HG03159 (cell line): Measurements from ENCODE around the gene ST6GALNAC5.

Source experiments
- ATAC-seq: cut with Tn5 transposase; IDR thresholded peaks from one replicate; pipeline ENCODE4 v1.9.1; 2021; ENCODE audit warnings: mild to moderate bottlenecking, moderate library complexity; ENCODE audit not compliant: unreplicated experiment

The ST6GALNAC5 gene

GRCh38 chr1:76998582-76999223 lies 131.4 kb downstream of the ST6GALNAC5 start:
- ATAC-seq: no peak

DNA sequence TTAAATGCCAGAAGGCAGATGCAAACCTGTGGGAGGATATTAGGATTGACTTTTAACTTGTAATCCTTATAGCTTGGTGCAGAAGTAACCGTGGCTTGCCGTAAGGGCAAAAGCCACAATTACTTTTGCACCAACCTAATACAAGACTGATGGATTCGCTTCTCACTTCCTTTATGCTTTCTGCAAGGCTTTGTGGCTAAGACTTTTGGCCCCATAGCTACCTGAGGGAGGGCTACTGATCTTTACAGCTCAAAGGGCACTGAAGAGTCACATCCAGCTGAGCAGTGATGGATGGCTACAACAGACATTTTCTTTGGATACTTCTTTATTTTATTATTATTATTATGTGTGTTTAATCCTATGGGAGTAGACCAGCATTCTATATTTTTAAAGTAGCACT lies 140.4 kb downstream of the ST6GALNAC5 start:
- ATAC-seq: no peak

DNA sequence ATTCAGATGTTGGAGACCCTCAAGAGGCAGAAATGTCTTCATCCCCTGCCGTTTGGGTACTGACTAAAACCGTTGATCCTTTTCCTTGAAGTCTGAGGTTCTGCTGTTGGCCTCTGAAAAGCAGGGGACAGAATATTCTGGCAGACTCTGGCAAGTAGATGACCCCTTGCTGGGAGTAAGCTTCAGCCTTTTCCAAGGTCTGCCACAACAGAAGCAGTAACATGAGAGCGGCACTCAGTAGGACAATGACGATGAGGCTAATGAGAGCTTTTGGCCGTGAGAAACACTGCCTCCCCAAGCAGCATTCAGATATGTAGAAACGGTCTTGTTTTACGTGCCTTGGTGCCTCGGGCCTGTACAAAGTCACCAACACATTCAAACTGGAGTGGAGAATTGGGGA lies 143.7 kb downstream of the ST6GALNAC5 start:
- ATAC-seq: no peak

DNA sequence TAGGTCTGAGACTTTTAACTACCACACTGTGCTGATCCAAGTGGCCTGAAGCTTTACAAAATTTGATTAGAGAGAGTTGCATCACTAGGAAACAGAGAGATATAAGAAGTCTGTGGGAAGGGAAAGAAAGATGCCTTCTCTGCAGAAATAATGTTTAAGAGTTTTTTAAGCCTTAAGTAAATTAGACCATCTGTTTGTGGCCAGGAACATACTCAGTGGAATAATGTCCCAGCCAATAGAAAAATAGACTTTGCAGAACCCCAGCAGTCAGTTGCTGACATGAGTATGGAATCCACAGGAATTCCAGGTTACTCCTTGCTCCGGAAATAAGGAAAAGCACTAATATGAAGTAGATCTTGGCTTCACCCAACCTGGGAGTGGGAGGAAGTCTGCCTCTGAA lies 144.8 kb downstream of the ST6GALNAC5 start:
- ATAC-seq: no peak

GRCh38 chr1:77014073-77014788 lies 147.0 kb downstream of the ST6GALNAC5 start:
- no peak for ATAC-seq

DNA sequence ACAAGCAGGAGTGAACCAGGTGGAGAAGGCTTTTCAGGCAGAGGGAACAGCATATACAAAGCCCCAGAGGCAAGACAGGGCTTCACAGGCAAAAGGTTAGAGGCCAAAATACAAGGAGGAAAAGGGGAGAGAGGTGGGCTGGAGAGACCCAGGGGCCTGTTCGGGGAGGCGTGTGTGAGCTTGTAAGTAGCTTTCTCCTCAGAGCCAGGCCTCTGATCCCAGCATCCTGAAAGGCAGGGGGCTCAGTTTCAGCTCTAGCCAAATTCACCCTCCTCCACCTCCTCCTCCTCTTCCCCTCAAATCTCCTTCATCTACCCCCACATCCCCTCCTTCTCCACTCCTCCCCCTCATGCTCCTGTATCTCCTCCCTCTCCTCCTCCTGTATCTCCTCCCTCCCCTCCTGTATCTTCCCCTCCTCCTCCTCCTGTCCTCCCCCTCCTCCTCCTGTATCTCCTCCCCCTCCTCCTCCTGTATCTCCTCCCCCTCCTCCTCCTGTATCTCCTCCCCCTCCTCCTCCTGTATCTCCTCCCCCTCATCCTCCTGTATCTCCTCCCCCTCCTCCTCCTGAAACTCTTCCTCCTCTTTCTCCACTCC lies 148.6 kb downstream of the ST6GALNAC5 start:
- no peak for ATAC-seq

- ATAC-seq: no peak
Observed at GRCh38 chr1:77016386-77016985, 149.2 kb downstream of the ST6GALNAC5 start.

DNA sequence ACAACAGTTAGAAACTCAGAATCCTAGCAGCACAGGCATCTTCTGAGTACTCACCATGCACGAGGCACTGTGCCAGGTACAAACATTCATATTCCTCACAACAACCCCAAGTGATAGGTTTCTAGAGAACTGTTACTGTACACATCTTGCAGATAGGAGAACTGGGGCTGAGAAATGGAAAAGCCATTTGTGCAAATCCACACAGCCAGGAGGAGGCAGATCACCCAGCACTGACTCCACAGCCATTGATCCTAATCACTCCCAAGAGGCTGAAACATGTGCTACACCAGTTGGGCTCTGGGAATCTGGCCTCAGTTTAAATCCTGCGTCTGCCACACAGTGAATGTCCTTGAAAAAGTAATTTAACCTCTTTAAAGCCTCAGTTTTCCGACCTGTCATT lies 151.0 kb downstream of the ST6GALNAC5 start:
- ATAC-seq: no peak

DNA sequence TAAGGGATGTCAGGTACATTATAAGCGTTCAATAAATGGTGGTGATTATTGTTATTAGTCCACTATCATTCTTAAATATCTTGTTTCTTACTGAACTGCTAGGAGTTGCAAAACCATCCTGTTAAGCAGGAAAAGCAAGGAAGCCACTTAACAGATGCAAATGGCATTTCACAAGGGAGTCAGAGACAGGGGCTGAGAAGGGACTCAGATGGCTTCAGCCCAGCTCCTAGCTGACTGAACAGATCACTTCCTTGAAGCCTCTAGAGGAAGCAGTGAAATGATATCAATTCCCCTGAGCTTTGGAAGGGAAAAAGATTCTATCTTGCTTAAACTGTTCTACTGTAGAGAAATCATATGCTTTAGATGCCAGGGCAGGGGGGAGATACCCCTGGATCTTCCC lies 151.5 kb downstream of the ST6GALNAC5 start:
- ATAC-seq: no peak

GRCh38 chr1:77021732-77022131 lies 154.5 kb downstream of the ST6GALNAC5 start:
- no peak for ATAC-seq

GRCh38 chr1:77024500-77024899 lies 157.2 kb downstream of the ST6GALNAC5 start:
- no peak for ATAC-seq

GRCh38 chr1:77025599-77025998 lies 158.3 kb downstream of the ST6GALNAC5 start:
- no peak for ATAC-seq

GRCh38 chr1:77026135-77026534 lies 158.9 kb downstream of the ST6GALNAC5 start:
- no peak for ATAC-seq

DNA sequence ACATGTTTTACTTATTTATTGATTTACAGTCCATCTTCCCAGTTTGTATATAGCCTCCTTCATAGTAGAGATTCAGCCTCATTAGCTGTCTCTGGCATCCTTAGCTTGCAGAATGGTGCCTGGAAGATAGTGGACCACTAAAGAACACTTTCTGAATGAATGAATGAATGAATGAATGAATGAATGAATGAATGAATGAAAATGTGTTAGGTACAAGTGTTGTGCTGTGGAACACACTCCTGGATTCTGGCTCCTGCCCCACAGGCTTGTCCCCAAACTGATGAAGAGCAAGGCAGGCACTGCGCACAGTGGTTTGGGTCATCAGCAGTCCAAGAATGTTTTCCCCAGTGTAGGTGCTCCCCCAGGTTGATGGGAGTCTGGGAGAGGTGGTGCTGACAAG lies 159.4 kb downstream of the ST6GALNAC5 start:
- ATAC-seq: no peak

DNA sequence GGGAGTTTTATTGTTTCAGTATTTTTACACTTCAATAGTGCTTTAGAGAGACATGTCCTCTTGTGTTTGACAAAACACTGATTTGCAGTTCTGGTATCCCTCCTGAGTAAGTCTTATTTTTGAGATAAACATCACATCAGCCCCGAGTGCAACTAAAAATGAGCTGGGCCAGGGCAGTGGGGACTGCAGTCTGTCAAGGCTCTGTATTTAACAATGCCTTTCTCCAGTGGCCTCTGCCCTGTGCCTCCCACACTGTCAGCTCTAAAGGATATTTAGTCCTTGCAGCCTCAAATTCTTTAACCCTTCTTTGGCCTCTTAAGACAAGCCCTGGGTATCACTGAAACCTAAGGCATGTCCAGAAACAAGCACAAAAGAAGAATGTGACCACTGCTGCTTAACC lies 160.6 kb downstream of the ST6GALNAC5 start:
- no peak for ATAC-seq

DNA sequence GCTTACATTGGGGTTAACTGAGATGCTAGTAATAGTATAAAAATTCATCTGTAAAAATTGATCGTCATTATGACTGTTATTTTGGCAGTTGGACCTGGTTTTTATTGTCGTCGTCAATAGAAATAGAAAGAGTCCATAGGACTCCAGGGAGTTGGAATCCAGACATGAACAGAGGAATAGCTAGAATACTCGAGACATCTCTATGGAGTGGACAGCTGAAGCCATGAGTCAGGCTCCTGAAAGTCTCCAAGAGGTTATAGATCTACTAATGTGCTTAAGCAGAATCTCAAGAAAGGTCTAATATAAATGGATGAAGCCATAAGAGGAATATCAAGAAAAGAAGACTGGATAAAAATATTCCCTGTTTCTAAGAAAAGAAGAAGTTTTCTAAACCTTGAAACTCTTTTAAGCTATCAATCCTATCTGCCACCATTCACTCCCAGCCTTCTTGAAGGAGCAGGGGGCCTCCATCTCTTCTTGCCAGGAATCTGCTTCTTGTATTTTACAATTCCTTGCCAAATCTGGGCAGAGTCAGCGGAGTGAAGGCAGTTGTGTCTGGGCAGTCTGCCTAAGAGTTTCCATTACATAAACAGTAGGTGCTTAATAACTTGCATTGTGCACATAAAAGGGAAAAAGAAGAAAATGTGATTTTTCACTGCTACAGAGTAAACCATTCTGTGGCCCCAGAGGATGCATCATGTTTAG lies 163.3 kb downstream of the ST6GALNAC5 start:
- ATAC-seq: no peak

GRCh38 chr1:77031106-77031662 lies 163.9 kb downstream of the ST6GALNAC5 start:
- ATAC-seq: no peak

DNA sequence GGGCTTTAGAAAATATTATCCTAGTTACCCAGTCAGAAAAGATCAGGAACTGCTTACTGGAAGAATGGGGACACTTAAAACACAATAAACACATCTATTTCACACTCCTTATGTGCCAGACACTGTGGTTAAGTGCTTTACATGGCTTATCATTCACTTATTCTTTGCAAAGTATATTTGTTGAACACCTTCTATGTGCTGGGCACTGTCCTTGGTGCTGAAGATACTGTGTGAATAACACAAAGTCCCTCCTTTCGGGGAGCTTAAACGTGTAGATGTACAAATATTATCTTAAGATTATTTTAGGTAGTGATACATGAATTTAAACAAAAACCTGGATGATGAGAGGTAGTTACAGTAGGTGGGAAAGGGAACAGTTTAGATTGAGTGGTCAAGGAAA lies 169.3 kb downstream of the ST6GALNAC5 start:
- no peak for ATAC-seq

GRCh38 chr1:77037038-77037437 lies 169.8 kb downstream of the ST6GALNAC5 start:
- ATAC-seq: no peak

DNA sequence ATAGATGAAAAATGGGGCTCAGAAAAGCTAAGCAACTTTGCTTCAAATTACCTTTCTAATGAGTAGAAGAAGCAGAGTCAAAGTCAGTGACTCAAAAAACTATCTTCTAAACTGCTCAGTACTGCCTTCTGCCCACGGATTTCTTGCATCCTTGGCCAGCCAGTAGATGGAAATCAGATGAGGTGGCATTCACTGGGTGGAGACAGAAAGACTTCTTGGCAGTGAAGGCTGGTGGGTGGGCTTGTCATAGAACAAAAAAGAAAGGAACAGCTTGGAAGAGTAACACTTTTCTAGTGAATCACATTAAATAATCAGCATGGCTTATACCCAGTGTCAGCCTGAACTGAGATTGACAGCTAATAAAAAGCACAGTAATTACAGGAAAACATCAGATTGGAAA lies 170.7 kb downstream of the ST6GALNAC5 start:
- no peak for ATAC-seq

GRCh38 chr1:77039111-77039510 lies 171.8 kb downstream of the ST6GALNAC5 start:
- ATAC-seq: no peak
